IPS-18a (cell line): Measurements from ENCODE around the gene DPRX.

ENCODE experiments used
- H3K27ac ChIP-seq: one replicate; pipeline ENCODE4 v1.5.1; 2013; ENCODE audit warnings: low read length
- H3K27me3 ChIP-seq: one replicate; pipeline ENCODE4 v1.6.1; 2013; ENCODE audit warnings: mild to moderate bottlenecking, low read length; ENCODE audit not compliant: control insufficient read depth, insufficient read depth
- H3K36me3 ChIP-seq: one replicate; pipeline ENCODE4 v1.6.1; 2013; ENCODE audit warnings: low read depth, low read length; ENCODE audit not compliant: control insufficient read depth
- H3K4me1 ChIP-seq: one replicate; pipeline ENCODE4 v1.6.1; 2013; ENCODE audit warnings: low read depth, low read length; ENCODE audit not compliant: control insufficient read depth
- H3K4me3 ChIP-seq: one replicate; pipeline ENCODE4 v1.5.1; 2013; ENCODE audit warnings: low read length
- H3K9ac ChIP-seq: one replicate; pipeline ENCODE4 v1.6.1; 2013; ENCODE audit warnings: mild to moderate bottlenecking, low read length, moderate library complexity
- H3K9me3 ChIP-seq: one replicate; pipeline ENCODE4 v1.6.1; 2013; ENCODE audit warnings: low read depth, low read length; ENCODE audit not compliant: control insufficient read depth

DPRX gene

DNA sequence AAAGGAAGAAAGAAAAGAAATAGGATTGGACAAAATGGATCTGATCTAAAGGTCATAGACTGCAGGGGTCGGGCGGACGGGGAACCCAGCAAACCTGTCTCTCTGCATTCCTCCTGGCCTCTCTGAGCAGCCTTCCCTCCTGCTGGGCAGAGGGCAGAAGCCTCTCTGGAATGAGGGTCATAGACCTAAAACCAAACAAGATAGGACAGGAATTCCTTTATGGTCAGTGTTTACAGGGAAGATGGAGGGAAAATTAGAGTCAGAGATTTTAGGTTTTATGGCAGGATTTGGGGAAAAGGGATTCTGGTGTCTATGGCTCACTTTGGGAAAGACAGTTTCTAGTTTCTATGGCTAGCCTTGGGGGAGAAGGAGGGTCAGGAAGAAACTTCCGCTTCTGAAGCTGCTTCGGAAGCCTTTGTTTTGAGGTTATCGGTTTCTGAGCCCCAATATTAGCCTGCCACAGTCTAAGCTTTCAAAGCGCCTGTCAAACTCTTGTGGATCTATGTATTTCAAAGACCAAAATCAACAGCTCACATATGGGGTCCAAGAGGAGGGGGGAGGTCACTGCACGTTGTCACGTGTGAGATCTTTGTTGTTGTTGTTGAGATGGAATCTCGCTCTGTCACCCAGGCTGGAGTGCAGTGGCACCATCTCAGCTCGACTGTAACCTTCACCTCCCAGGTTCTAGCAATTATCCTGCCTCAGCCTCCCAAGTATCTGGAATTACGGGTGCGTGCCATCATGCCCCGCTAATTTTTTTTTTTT lies 18.9 kb upstream of the DPRX start:
- Histone ChIP-seq H3K4me1 (peaks cover 15% of the 10 kb centered on the region), H3K4me3 (peak overlapping the region; percentile 18), H3K9ac (peak overlapping the region; percentile 43), H3K27me3 (no peaks in the 10 kb centered on the region), H3K36me3 (no peaks in the 10 kb centered on the region), H3K9me3 (no peaks in the 10 kb centered on the region), H3K27ac (peak overlapping the region; percentile 47)

GRCh38 chr19:53621885-53622740 lies 9.7 kb upstream of the DPRX start:
- Histone ChIP-seq H3K36me3 (no peaks in the 10 kb centered on the region), H3K27ac (no peak overlapping the region), H3K27me3 (no peaks in the 10 kb centered on the region), H3K4me1 (no peaks in the 10 kb centered on the region), H3K4me3 (no peak overlapping the region), H3K9me3 (no peaks in the 10 kb centered on the region), H3K9ac (no peak overlapping the region)

DNA sequence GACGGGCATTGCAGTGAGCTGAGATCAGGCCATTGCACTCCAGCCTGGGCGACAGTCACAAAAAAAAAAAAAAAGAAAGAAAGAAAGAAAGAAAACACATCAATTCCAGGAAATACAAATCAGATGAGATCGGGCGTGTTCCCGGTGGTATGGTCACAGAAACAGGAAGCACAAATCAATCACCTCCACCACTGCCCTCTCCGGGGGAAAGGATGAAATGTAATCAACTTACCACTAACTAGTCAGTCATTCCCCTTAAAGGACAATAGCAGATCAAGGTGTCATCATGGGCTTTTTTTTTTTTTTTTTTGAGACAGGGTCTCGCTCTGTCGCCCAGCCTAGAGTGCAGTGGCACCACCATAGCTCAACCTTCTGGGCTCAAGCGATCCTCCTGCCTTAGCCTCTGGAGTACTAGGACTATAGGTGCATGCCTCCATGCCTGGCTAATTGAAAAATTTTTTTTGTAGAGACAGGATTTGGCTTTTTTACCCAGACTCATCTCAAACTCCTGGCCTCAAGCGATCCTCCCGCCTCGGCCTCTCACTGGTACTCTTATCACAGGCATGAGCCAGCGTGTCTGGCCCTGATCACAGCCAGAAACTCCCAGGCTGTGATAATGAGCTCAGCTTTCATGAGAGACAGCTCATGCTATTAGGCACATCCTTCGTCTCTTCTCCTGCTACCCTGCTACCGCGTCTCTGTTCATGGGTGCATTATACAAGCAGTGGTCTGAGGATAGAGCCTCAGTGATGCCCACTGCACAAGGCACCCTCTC lies 6.8 kb upstream of the DPRX start:
- H3K4me1 ChIP-seq, result no peaks in the 10 kb centered on the region
- no peak overlapping the region for H3K4me3 ChIP-seq
- no peaks in the 10 kb centered on the region for H3K36me3 ChIP-seq
- H3K9ac ChIP-seq, result no peak overlapping the region
- no peak overlapping the region for H3K27ac ChIP-seq
- H3K9me3 ChIP-seq, result no peaks in the 10 kb centered on the region
- no peaks in the 10 kb centered on the region for H3K27me3 ChIP-seq

GRCh38 chr19:53626486-53626885 lies 5.3 kb upstream of the DPRX start:
- Histone ChIP-seq H3K27ac (no peak overlapping the region), H3K27me3 (no peaks in the 10 kb centered on the region), H3K4me1 (no peaks in the 10 kb centered on the region), H3K9ac (no peak overlapping the region), H3K4me3 (no peak overlapping the region), H3K9me3 (no peaks in the 10 kb centered on the region), H3K36me3 (no peaks in the 10 kb centered on the region)

DNA sequence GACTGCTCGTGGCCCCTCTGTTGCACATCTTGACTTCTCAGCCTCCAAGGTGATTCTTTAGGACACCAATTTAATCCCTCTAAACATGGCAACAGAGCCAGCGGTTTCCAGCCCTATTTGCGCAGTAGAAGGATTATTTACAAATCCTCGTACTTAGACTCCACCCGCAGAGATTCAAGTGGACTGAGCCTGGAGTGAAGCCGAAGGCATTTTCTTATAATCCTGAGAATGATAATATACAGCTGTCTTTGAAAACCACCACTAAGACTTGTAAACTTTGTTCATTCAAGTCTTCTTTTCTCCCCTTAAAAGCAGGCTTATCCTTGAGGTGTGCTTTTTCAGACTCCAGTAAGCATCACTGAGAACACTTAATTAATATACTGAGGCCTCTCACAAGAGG lies 4.8 kb upstream of the DPRX start:
- no peaks in the 10 kb centered on the region for H3K9me3 ChIP-seq
- H3K27me3 ChIP-seq, result no peaks in the 10 kb centered on the region
- no peaks in the 10 kb centered on the region for H3K36me3 ChIP-seq
- no peaks in the 10 kb centered on the region for H3K4me1 ChIP-seq
- H3K27ac ChIP-seq, result no peak overlapping the region
- no peak overlapping the region for H3K9ac ChIP-seq
- H3K4me3 ChIP-seq, result no peak overlapping the region

- Histone ChIP-seq H3K9me3 (no peaks in the 10 kb centered on the region), H3K27me3 (no peaks in the 10 kb centered on the region), H3K36me3 (no peaks in the 10 kb centered on the region), H3K4me1 (no peaks in the 10 kb centered on the region), H3K9ac (no peak overlapping the region), H3K4me3 (no peak overlapping the region), H3K27ac (no peak overlapping the region)
Observed at GRCh38 chr19:53634768-53635167, 3.0 kb downstream of the DPRX start.

- Histone ChIP-seq H3K4me3 (no peak overlapping the region), H3K36me3 (no peaks in the 10 kb centered on the region), H3K27me3 (no peaks in the 10 kb centered on the region), H3K9me3 (no peaks in the 10 kb centered on the region), H3K9ac (no peak overlapping the region), H3K27ac (no peak overlapping the region), H3K4me1 (peaks cover 15% of the 10 kb centered on the region)
Observed at GRCh38 chr19:53639471-53639870, 7.7 kb downstream of the DPRX start.

GRCh38 chr19:53642381-53643099 lies 10.7 kb downstream of the DPRX start:
- no peak overlapping the region for H3K27ac ChIP-seq
- no peak overlapping the region for H3K9ac ChIP-seq
- H3K4me1 ChIP-seq, result peaks cover 16% of the 10 kb centered on the region
- H3K4me3 ChIP-seq, result no peak overlapping the region
- no peaks in the 10 kb centered on the region for H3K27me3 ChIP-seq
- H3K36me3 ChIP-seq, result no peaks in the 10 kb centered on the region
- no peaks in the 10 kb centered on the region for H3K9me3 ChIP-seq

DNA sequence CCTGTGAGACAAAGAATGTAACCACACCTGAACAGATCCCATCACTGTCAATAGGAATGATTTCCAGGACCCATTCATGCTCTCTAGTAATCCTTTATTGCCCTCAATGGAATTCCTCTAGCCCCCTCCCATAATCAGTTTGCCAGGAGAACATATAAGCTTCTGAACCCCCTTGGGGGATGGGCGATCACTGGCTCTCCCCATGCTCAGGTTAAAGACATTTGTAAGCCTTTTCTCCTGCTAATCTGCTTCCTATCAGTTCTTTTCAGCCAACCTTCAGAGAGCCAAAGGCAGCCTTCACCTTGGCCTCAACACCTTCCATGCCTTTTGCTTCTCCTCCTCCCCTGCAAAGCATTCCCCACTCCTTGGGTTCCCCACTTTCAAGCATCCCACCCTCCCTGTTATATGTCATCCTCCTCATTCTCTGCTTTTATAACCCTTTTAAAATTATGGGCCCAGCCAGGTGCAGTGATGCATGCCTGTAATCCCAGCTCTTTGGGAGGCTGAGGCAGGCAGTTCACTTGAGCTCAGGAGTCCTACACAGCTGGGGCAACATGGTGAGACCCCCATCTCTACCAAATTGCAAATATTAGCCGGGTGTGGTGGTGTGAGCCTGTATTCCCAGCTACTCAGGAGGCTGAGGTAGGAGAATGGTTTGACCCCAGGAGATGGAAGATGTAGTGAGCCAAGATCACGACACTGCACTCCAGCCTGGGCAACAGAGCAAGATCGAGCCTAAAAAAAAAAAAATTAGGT lies 12.4 kb downstream of the DPRX start:
- peaks cover 16% of the 10 kb centered on the region for H3K4me1 ChIP-seq
- H3K36me3 ChIP-seq, result no peaks in the 10 kb centered on the region
- no peak overlapping the region for H3K9ac ChIP-seq
- no peaks in the 10 kb centered on the region for H3K27me3 ChIP-seq
- peaks cover 4% of the 10 kb centered on the region for H3K9me3 ChIP-seq
- H3K27ac ChIP-seq, result no peak overlapping the region
- no peak overlapping the region for H3K4me3 ChIP-seq

DNA sequence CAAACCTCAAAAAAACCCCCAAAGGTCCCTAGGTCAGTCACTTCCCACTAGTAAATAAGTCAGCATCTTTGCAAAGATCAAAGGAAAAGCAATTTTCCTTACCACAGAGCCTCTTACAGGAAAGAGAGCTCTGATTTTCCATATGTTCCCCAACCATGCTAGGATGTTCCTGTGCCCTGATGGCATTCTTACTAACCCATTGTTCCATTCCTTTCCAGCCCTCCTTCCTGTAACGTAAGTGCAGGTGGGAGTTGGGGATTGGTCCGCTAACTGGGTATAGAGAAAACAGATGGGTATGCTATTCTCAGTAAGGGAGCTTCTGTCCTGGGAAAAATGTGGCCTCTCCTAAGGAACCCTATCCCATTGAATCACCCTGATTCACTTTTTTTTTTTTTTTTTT lies 14.3 kb downstream of the DPRX start:
- Histone ChIP-seq H3K4me3 (no peak overlapping the region), H3K9ac (no peak overlapping the region), H3K9me3 (peaks cover 7% of the 10 kb centered on the region), H3K27me3 (no peaks in the 10 kb centered on the region), H3K27ac (no peak overlapping the region), H3K4me1 (peaks cover 16% of the 10 kb centered on the region), H3K36me3 (no peaks in the 10 kb centered on the region)
